IMR-90 (cell line): ENCODE measurements around the gene GRIFIN. TPM values are rescaled to one million over a fixed set of nuclear protein-coding genes. Genes with fewer than 3 reads are reported as not detected.

ENCODE experiments used
- ATAC-seq: fragments of 200-7000 bp; cut with Tn5 transposase; 2 replicates; pipeline ENCODE4 v1.9.1; 2020; ENCODE audit warnings: low read depth, mild to moderate bottlenecking, moderate library complexity
- BruUV-seq: library from RNA; stranded (reverse); fragments of 400-500 nt; replicated peaks from 2 replicates; lab custom pipeline; 2021; lab: Mats Ljungman, UMichigan
- CTCF ChIA-PET: fragments of 300-600 bp; formaldehyde crosslinking; extraction: SDS; loops from one replicate; lab custom pipeline; 2021; ENCODE audit warnings: antibody characterized with exemption; lab: Yijun Ruan, JAX
- POLR2A ChIA-PET: fragments of 300-600 bp; sonication (Branson Sonifier 250); formaldehyde crosslinking; loops from one replicate; lab custom pipeline; 2022; ENCODE audit warnings: antibody characterized with exemption; ENCODE audit not compliant: unreplicated experiment; lab: Charles Lee
- DNase-seq: peaks from one replicate; pipeline ENCODE4 v3.0.0; 2013
- H2AFZ ChIP-seq: replicated peaks from 2 replicates; pipeline ENCODE3; 2013; ENCODE audit warnings: low read length, mild to moderate bottlenecking; ENCODE audit not compliant: poor library complexity
- H2AK5ac ChIP-seq: 2 replicates; pipeline ENCODE4 v1.6.1; 2013; ENCODE audit warnings: low read depth, low read length, inconsistent platforms
- H2AK9ac ChIP-seq: replicated peaks from 2 replicates; pipeline ENCODE3; 2013; ENCODE audit warnings: mild to moderate bottlenecking, low read depth, low read length, moderate library complexity; ENCODE audit not compliant: poor library complexity
- H2BK120ac ChIP-seq: 2 replicates; pipeline ENCODE4 v1.6.1; 2013; ENCODE audit warnings: low read depth, low read length, inconsistent platforms
- H2BK15ac ChIP-seq: 3 replicates; pipeline ENCODE4 v1.6.1; 2013; ENCODE audit warnings: low read depth, low read length, inconsistent platforms
- H2BK20ac ChIP-seq: 2 replicates; pipeline ENCODE4 v1.6.1; 2013; ENCODE audit warnings: low read depth, mild to moderate bottlenecking, inconsistent platforms, low read length, moderate library complexity
- H2BK5ac ChIP-seq: 2 replicates; pipeline ENCODE4 v1.6.1; 2013; ENCODE audit warnings: mild to moderate bottlenecking, low read depth, low read length, inconsistent platforms; ENCODE audit not compliant: poor library complexity, severe bottlenecking
- H3K14ac ChIP-seq: replicated peaks from 2 replicates; pipeline ENCODE4 v1.6.1; 2013; ENCODE audit warnings: low read depth, low read length, inconsistent platforms
- H3K18ac ChIP-seq: 2 replicates; pipeline ENCODE4 v1.6.1; 2013; ENCODE audit warnings: low read depth, low read length, control low read depth
- H3K23ac ChIP-seq: 2 replicates; pipeline ENCODE4 v1.6.1; 2013; ENCODE audit warnings: low read depth, low read length, inconsistent platforms
- H3K27ac ChIP-seq: 2 replicates; pipeline ENCODE4 v1.5.1; 2013; ENCODE audit warnings: mild to moderate bottlenecking, control low read depth, low read length; ENCODE audit not compliant: insufficient read depth
- H3K27me3 ChIP-seq: 2 replicates; pipeline ENCODE4 v1.6.1; 2013; ENCODE audit warnings: low read length; ENCODE audit not compliant: control insufficient read depth, insufficient read depth
- H3K36me3 ChIP-seq: 2 replicates; pipeline ENCODE4 v1.6.1; 2013; ENCODE audit warnings: low read length, mixed read lengths; ENCODE audit not compliant: control insufficient read depth, insufficient read depth
- H3K4ac ChIP-seq: 2 replicates; pipeline ENCODE4 v1.6.1; 2013; ENCODE audit warnings: low read depth, low read length, inconsistent platforms
- H3K4me1 ChIP-seq: 2 replicates; pipeline ENCODE4 v1.6.1; 2013; ENCODE audit warnings: low read length, mixed read lengths; ENCODE audit not compliant: control insufficient read depth, insufficient read depth
- H3K4me2 ChIP-seq: 2 replicates; pipeline ENCODE4 v1.6.1; 2013; ENCODE audit warnings: low read depth, mild to moderate bottlenecking, control low read depth, low read length, moderate library complexity
- H3K4me3 ChIP-seq: 2 replicates; pipeline ENCODE4 v1.5.1; 2013; ENCODE audit warnings: low read depth, mild to moderate bottlenecking, control low read depth, low read length, moderate library complexity; ENCODE audit not compliant: insufficient read depth
- H3K56ac ChIP-seq: 2 replicates; pipeline ENCODE4 v1.6.1; 2013; ENCODE audit warnings: low read length, inconsistent platforms; ENCODE audit not compliant: insufficient read depth; ENCODE audit errors: extremely low read depth
- H3K79me1 ChIP-seq, 2 experiments: 2 replicates each; pipeline ENCODE4 v1.6.1; 2013; ENCODE audit warnings: low read length in 2 of 2, inconsistent platforms in 1 of 2, low read depth in 1 of 2
- H3K9ac ChIP-seq: 2 replicates; pipeline ENCODE4 v1.6.1; 2013; ENCODE audit warnings: low read depth, low read length, control low read depth
- H3K9me1 ChIP-seq: 2 replicates; pipeline ENCODE4 v1.6.1; 2013; ENCODE audit warnings: low read length, inconsistent platforms; ENCODE audit not compliant: insufficient read depth
- H3K9me3 ChIP-seq: 2 replicates; pipeline ENCODE4 v1.6.1; 2013; ENCODE audit warnings: low read length; ENCODE audit not compliant: control insufficient read depth, insufficient read depth
- H4K20me1 ChIP-seq: 2 replicates; pipeline ENCODE4 v1.6.1; 2013; ENCODE audit warnings: low read length, inconsistent platforms; ENCODE audit not compliant: insufficient read depth
- H4K5ac ChIP-seq: 2 replicates; pipeline ENCODE4 v1.6.1; 2013; ENCODE audit warnings: mild to moderate bottlenecking, low read depth, low read length, control low read depth
- H4K8ac ChIP-seq, 2 experiments: 2 replicates each; pipeline ENCODE4 v1.6.1; 2013; ENCODE audit warnings: low read depth in 2 of 2, low read length in 2 of 2, control low read depth in 1 of 2, inconsistent platforms in 1 of 2
- H4K91ac ChIP-seq: 2 replicates; pipeline ENCODE4 v1.6.1; 2013; ENCODE audit warnings: low read depth, low read length, inconsistent platforms; ENCODE audit not compliant: insufficient read depth
- BHLHE40 ChIP-seq: fragments of 150-350 bp; IDR thresholded peaks from 2 replicates; pipeline ENCODE4 v1.6.1; 2016; ENCODE audit warnings: mild to moderate bottlenecking, low read depth, low read length
- CEBPB ChIP-seq: IDR thresholded peaks from 2 replicates; pipeline ENCODE4 v1.6.1; 2012; ENCODE audit warnings: low read depth, low read length, improper control_type of control experiment
- CTCF ChIP-seq: conservative IDR thresholded peaks from 2 replicates; pipeline ENCODE4 v1.5.1; 2012; ENCODE audit warnings: mild to moderate bottlenecking, low read depth, low read length, improper control_type of control experiment
- MAFK ChIP-seq: IDR thresholded peaks from 2 replicates; pipeline ENCODE4 v1.6.1; 2012; ENCODE audit warnings: low read depth, low read length, improper control_type of control experiment
- MAZ ChIP-seq: IDR thresholded peaks from 2 replicates; pipeline ENCODE4 v1.6.1; 2012; ENCODE audit warnings: low read depth, mild to moderate bottlenecking, low read length, improper control_type of control experiment, moderate library complexity, borderline replicate concordance
- RFX5 ChIP-seq: IDR thresholded peaks from 2 replicates; pipeline ENCODE4 v1.8.0; 2012; ENCODE audit warnings: low read depth, mild to moderate bottlenecking, low read length, moderate library complexity
- WGBS, 2 experiments: methylation state at CpG; one replicate each; pipeline versions ENCODE4 v1.1.5 to v1.1.7; 2013; ENCODE audit warnings: missing lambda C conversion rate in 2 of 2; ENCODE audit not compliant: insufficient read length in 1 of 2; ENCODE audit errors: extremely low coverage in 2 of 2; 5-methylcytosine and 5-hydroxymethylcytosine counted together
- dilution Hi-C: fragments of 300-500 bp; cut with HindIII; formaldehyde crosslinking; loops from one replicate; pipeline ENCODE4 v1.14.3; 2018; ENCODE audit warnings: low sequenced_read_pairs; ENCODE audit not compliant: unreplicated experiment
- in situ Hi-C: fragments of 300-500 bp; cut with MboI; formaldehyde crosslinking; loops from 3 replicates; pipeline ENCODE4 v1.14.3; 2019; ENCODE audit warnings: low sequenced_read_pairs, inconsistent platforms, mixed read lengths
- intact Hi-C: fragments of 100-400 bp; cut with micrococcal nuclease; formaldehyde crosslinking; loops from 2 replicates; pipeline ENCODE4 v1.10.0; 2022
- polyA plus RNA-seq, 3 experiments: library from polyadenylated mRNA; depleted of rRNA; stranded (reverse); fragments of >200 nt; gene quantifications; 2 replicates each; pipeline ENCODE4 v1.2.3, GENCODE V29; 2012; ENCODE audit warnings: low replicate concordance in 1 of 3
- total RNA-seq: library from RNA; depleted of rRNA; stranded (reverse); fragments of >200 nt; gene quantifications from 2 replicates; pipeline ENCODE4 v1.2.3, GENCODE V29; 2012

GRIFIN gene
- total and polyA plus RNA-seq, 2 of the 4 experiments (the other 2 are of a cell fraction), result not detected

- BruUV-seq, result no TSS peak
- H3K4me3 ChIP-seq, result no peak overlapping the region
- ChIA-PET POLR2A (no interaction called here), CTCF (no interaction called here)
- no peak overlapping the region for H2AFZ ChIP-seq
- intact Hi-C loops, result loop anchor here (2.0 kb wide), 1 partner anchor 17 kb away; no protein-coding TSS in a partner anchor
- peaks cover 0 to 6% of the 10 kb centered on the region in 2 experiments; a peak in 2 of 4 replicates for H3K79me1 ChIP-seq
- H3K56ac ChIP-seq, result no peak overlapping the region
- WGBS, 2 experiments, result 85% methylated on average over 7 of the region's 15 CpGs; no CpG with 5 or more reads in 1 of the 2 experiments
- no peak overlapping the region for H4K8ac ChIP-seq
- peak overlapping the region; percentile 99 for H2AK5ac ChIP-seq
- peak overlapping the region; percentile 95 for H3K4ac ChIP-seq
- H2BK120ac ChIP-seq, result peak overlapping the region; percentile 99
- H3K27me3 ChIP-seq, result peaks cover 1% of the 10 kb centered on the region; the same call in 1 of the 2 replicates
- peak overlapping the region; percentile 59 for H4K91ac ChIP-seq
- no peak overlapping the region for H4K5ac ChIP-seq
- ATAC-seq (no peak), DNase-seq (no peak)
- H3K23ac ChIP-seq, result no peak overlapping the region
- in situ Hi-C loops, result no loop called here
- H3K14ac ChIP-seq, result no peak overlapping the region
- no peak for TF ChIP-seq CEBPB
- no peak for TF ChIP-seq MAZ
- TF ChIP-seq BHLHE40, result no peak
- TF ChIP-seq CTCF, result no peak
- no peak for TF ChIP-seq MAFK
- no peak for TF ChIP-seq RFX5
- no peak overlapping the region for H3K4me2 ChIP-seq
- no peak overlapping the region for H3K27ac ChIP-seq
- H4K20me1 ChIP-seq, result 0 out of 2 replicates have a peak, but pooled peaks cover 6% of the 10 kb centered on the region
- H3K9me1 ChIP-seq, result peaks cover 16% of the 10 kb centered on the region
- no peaks in the 10 kb centered on the region for H3K36me3 ChIP-seq
- no peaks in the 10 kb centered on the region for H3K9me3 ChIP-seq
- H3K18ac ChIP-seq, result no peak overlapping the region
- peak overlapping the region; percentile 99 for H2AK9ac ChIP-seq
- H2BK20ac ChIP-seq, result peak overlapping the region; percentile 96
- peak overlapping the region; percentile 75; the same call in 1 of the 3 replicates for H2BK15ac ChIP-seq
- H2BK5ac ChIP-seq, result no peak overlapping the region
- peaks cover 27% of the 10 kb centered on the region for H3K4me1 ChIP-seq
- no peak overlapping the region for H3K9ac ChIP-seq
- dilution Hi-C loops, result no loop called here
Observed at GRCh38 chr7:2515424-2516193, 39.4 kb upstream of the GRIFIN start.
